Glutamatergic neuron (in vitro differentiated cells): ENCODE measurements around the gene EN2. TPM values are rescaled to one million over a fixed set of nuclear protein-coding genes. Genes with fewer than 3 reads are reported as not detected.
A peak's percentile ranks its signal among the peaks of the same experiment; 100 is the strongest.

Experiments used
- DNase-seq: peaks from one replicate; pipeline ENCODE4 v3.0.0; 2022
- H3K27ac Mint-ChIP-seq: one replicate; pipeline ENCODE4 v1.8.0; 2020; ENCODE audit warnings: mild to moderate bottlenecking, mixed read lengths, inconsistent platforms; ENCODE audit not compliant: unreplicated experiment
- H3K27me3 Mint-ChIP-seq: one replicate; pipeline ENCODE4 v1.8.0; 2020; ENCODE audit warnings: mild to moderate bottlenecking, moderate library complexity, mixed read lengths, inconsistent platforms; ENCODE audit not compliant: unreplicated experiment
- H3K36me3 Mint-ChIP-seq: one replicate; pipeline ENCODE4 v1.8.0; 2020; ENCODE audit warnings: mild to moderate bottlenecking, mixed read lengths, inconsistent platforms; ENCODE audit not compliant: unreplicated experiment
- H3K4me1 Mint-ChIP-seq: one replicate; pipeline ENCODE4 v1.8.0; 2020; ENCODE audit warnings: mild to moderate bottlenecking, low read depth, mixed read lengths, inconsistent platforms; ENCODE audit not compliant: unreplicated experiment
- H3K4me3 Mint-ChIP-seq: one replicate; pipeline ENCODE4 v1.8.0; 2020; ENCODE audit warnings: mild to moderate bottlenecking, mixed read lengths, inconsistent platforms; ENCODE audit not compliant: unreplicated experiment
- H3K9me3 Mint-ChIP-seq: one replicate; pipeline ENCODE4 v1.8.0; 2020; ENCODE audit warnings: mild to moderate bottlenecking, moderate library complexity, mixed read lengths, inconsistent platforms; ENCODE audit not compliant: unreplicated experiment
- CTCF ChIP-seq: fragments of 200-600 bp; sonication (generic); IDR thresholded peaks from one replicate; pipeline ENCODE4 v1.5.0; 2021; ENCODE audit not compliant: partially characterized antibody, unreplicated experiment
- long read RNA-seq: library from polyadenylated mRNA; unstranded; transcript quantifications from one replicate; pipeline ENCODE4 v2.0.0, GENCODE V29; 2020; ENCODE audit not compliant: unreplicated experiment
- total RNA-seq: library from RNA; stranded (reverse); fragmentation: NEBNext Ultra II Directional; extraction: Animal tissue kit (Norgen Biotek cat#: 25700); gene quantifications from one replicate; pipeline ENCODE4 v1.2.1, GENCODE V29; 2021; ENCODE audit not compliant: unreplicated experiment

EN2 gene
- 0.20 TPM for total RNA-seq
- long read RNA-seq: 0 reads

- no peaks in the 10 kb centered on the region for H3K36me3 Mint-ChIP-seq
- peaks cover 5% of the 10 kb centered on the region for H3K9me3 Mint-ChIP-seq
- H3K27ac Mint-ChIP-seq: no peak within 1 kb of the TSS
- no peak for TF ChIP-seq CTCF
- DNase-seq: peak; percentile 41
- H3K4me3 Mint-ChIP-seq: peak within 1 kb of the TSS; percentile 85
- H3K27me3 Mint-ChIP-seq: peaks cover 47% of the 10 kb centered on the region
- peaks cover 2% of the 10 kb centered on the region for H3K4me1 Mint-ChIP-seq
Measured at GRCh38 chr7:155458111-155458877, at the start of gene EN2. TSS of gene EN2 (plus strand) at chr7:155458129. CDS start at chr7:155458378, 249 bp downstream.

- H3K4me3 Mint-ChIP-seq: no peak overlapping the region
- H3K27me3 Mint-ChIP-seq: peaks cover 6% of the 10 kb centered on the region
- DNase-seq: peak; percentile 43
- H3K27ac Mint-ChIP-seq: no peak overlapping the region
- peaks cover 6% of the 10 kb centered on the region for H3K9me3 Mint-ChIP-seq
- H3K4me1 Mint-ChIP-seq: no peaks in the 10 kb centered on the region
- no peaks in the 10 kb centered on the region for H3K36me3 Mint-ChIP-seq
- no peak for TF ChIP-seq CTCF
Measured at GRCh38 chr7:155408651-155409586, 49.0 kb upstream of the EN2 start.

- no peak for TF ChIP-seq CTCF
- Mint-ChIP-seq H3K4me3 (no peak overlapping the region), H3K9me3 (peaks cover 6% of the 10 kb centered on the region), H3K27me3 (peaks cover 6% of the 10 kb centered on the region), H3K36me3 (no peaks in the 10 kb centered on the region), H3K27ac (no peak overlapping the region), H3K4me1 (no peaks in the 10 kb centered on the region)
- no peak for DNase-seq
Measured at GRCh38 chr7:155409980-155410379, 47.9 kb upstream of the EN2 start.

GRCh38 chr7:155410431-155410830, 47.5 kb upstream of the EN2 start:
- peaks cover 6% of the 10 kb centered on the region for H3K9me3 Mint-ChIP-seq
- no peaks in the 10 kb centered on the region for H3K4me1 Mint-ChIP-seq
- DNase-seq: no peak
- H3K27ac Mint-ChIP-seq: no peak overlapping the region
- H3K27me3 Mint-ChIP-seq: peaks cover 6% of the 10 kb centered on the region
- no peaks in the 10 kb centered on the region for H3K36me3 Mint-ChIP-seq
- H3K4me3 Mint-ChIP-seq: no peak overlapping the region
- no peak for TF ChIP-seq CTCF
